Measurements from ENCODE around the gene CCDC182. TPM values are rescaled to one million over a fixed set of nuclear protein-coding genes. Genes with fewer than 3 reads are reported as not detected.

CCDC182 gene
- total RNA-seq, 2 experiments from 2014 or later = not detected

DNA sequence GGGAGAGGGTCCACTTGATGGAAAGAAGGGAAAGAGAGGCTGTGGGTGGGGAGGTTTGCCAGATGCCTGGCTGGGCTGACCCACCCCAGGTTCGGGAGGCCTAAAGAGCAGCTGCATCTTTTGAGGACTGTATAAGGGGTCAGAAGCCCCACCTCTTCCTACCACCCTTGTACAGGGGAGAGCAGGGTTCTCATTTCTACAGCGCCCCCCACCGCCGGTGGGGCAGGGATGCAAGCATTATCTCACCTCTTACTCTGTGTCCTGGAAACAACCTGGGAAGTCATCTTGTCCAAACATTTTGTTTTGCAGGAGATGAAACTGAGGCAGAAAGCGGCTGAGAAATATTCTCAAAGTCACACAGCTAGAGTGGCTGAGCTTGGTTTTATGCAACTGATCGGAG, 22.5 kb upstream of the CCDC182 start:
- H3K4me3 Mint-ChIP-seq = no peak overlapping the region
- H3K27ac Mint-ChIP-seq = no peak overlapping the region
- DNase-seq = no peak
- H3K9me3 Mint-ChIP-seq = no peaks in the 10 kb centered on the region
- H3K4me1 Mint-ChIP-seq = no peaks in the 10 kb centered on the region
- H3K36me3 Mint-ChIP-seq = no peaks in the 10 kb centered on the region
- peaks cover 4% of the 10 kb centered on the region for H3K27me3 Mint-ChIP-seq

- H3K27ac Mint-ChIP-seq = no peak overlapping the region
Observed at GRCh38 chr17:57766318-57766943, 21.3 kb upstream of the CCDC182 start.

DNA sequence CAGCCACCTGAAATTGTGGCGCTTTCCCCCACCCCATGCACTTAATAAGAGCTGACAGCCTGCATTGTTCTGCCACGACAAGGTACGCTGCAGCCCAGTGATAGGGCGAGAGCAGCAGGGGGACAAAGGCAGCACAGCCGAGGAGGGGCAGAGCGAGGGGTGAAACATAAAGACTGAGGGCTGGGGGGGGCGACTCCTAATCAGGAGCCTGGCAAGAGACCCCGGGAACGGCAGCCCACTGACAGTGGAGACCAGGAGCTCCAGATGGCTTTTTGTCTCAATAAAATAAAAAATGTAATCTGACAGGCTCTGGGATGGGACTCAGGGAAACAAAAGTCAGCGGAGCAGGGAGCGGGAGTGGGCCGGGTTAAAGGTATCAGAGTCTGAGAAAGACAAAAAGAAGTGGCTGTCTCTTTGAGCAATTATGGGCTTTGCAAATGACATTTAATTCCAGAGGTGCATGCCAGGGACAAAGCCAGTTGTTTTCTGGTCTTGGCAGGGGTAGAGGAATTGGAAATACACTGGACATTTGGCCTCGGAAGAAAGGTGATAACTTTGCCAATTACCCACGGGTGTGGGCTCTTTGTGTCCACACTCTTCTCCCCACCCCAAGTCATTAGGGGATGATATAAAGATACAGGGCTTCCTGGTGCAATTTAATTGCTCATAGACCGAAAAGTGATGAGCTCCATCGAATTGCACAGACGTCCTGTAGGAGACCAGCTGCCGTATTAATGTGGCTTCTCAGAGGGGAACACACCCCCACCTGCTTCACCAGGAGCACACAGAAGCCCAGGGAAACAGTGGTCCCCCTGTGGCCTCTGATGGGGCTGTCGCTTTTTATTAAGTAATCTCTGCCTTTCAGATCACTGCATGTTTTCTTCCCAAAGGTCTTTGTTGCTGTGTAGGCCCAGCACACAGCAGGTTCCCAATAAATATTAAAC, 17.6 kb upstream of the CCDC182 start:
- no peak overlapping the region for H3K4me3 Mint-ChIP-seq
- no peaks in the 10 kb centered on the region for H3K27me3 Mint-ChIP-seq
- DNase-seq = no peak
- H3K9me3 Mint-ChIP-seq = no peaks in the 10 kb centered on the region
- H3K36me3 Mint-ChIP-seq = no peaks in the 10 kb centered on the region
- H3K4me1 Mint-ChIP-seq = no peaks in the 10 kb centered on the region
- H3K27ac Mint-ChIP-seq = no peak overlapping the region

More at GRCh38 chr17:57766318-57766943, 21.3 kb upstream of the CCDC182 start:
- no peak overlapping the region for H3K4me3 Mint-ChIP-seq
- H3K9me3 Mint-ChIP-seq = no peaks in the 10 kb centered on the region
- no peak for DNase-seq
- H3K27me3 Mint-ChIP-seq = no peaks in the 10 kb centered on the region
- H3K36me3 Mint-ChIP-seq = no peaks in the 10 kb centered on the region
- H3K4me1 Mint-ChIP-seq = no peaks in the 10 kb centered on the region

DNA sequence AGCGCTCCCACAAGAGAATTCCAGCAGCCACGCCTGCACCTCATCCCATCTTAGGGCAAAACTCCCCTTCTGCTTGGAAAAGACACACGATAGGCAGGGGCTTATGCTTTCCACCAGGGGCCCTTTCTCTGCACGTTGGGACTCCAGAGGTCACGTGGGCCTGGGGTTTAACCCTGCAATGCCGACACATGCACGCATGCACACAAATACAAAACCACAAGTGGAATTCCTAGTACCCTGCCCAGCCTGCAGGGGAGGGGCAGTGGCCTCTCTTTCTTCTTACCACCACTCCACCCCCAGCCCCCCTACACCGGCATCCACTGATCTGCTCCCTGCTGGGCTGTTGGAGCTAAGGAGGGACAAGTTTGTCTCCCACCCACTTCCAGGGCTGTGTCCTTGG, 16.8 kb upstream of the CCDC182 start:
- no peaks in the 10 kb centered on the region for H3K36me3 Mint-ChIP-seq
- no peak for DNase-seq

DNA sequence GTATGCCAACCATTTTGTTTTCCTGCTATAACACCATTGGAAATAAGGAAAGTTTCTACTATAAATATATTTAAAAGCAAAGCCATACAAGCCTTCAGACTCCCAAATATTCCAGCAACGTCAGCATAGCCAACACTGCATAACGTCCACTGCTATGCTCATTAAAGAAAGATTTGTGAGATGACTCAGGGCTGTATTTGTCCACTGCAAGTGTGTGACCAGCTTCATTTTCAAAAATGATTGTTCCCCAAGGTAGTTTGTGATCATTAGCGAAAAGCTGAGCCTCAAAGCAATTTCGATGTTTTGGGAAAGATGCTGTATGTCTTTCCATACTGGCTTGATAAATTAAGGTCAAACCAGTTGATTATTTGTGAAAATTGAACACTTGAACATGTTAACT, 14.9 kb upstream of the CCDC182 start:
- H3K27me3 Mint-ChIP-seq = no peaks in the 10 kb centered on the region
- no peaks in the 10 kb centered on the region for H3K36me3 Mint-ChIP-seq
- H3K4me3 Mint-ChIP-seq = no peak overlapping the region
- no peak for DNase-seq
- no peak overlapping the region for H3K27ac Mint-ChIP-seq
- no peaks in the 10 kb centered on the region for H3K9me3 Mint-ChIP-seq
- H3K4me1 Mint-ChIP-seq = no peaks in the 10 kb centered on the region

More for the DNA sequence above, 16.8 kb upstream of the CCDC182 start:
- no peak overlapping the region for H3K27ac Mint-ChIP-seq
- no peaks in the 10 kb centered on the region for H3K9me3 Mint-ChIP-seq
- no peak overlapping the region for H3K4me3 Mint-ChIP-seq
- H3K4me1 Mint-ChIP-seq = no peaks in the 10 kb centered on the region
- no peaks in the 10 kb centered on the region for H3K27me3 Mint-ChIP-seq

GRCh38 chr17:57758654-57759053, 13.6 kb upstream of the CCDC182 start:
- H3K27me3 Mint-ChIP-seq = no peaks in the 10 kb centered on the region
- H3K4me1 Mint-ChIP-seq = no peaks in the 10 kb centered on the region
- H3K36me3 Mint-ChIP-seq = no peaks in the 10 kb centered on the region

GRCh38 chr17:57757735-57758134, 12.6 kb upstream of the CCDC182 start:
- no peak overlapping the region for H3K4me3 Mint-ChIP-seq
- no peaks in the 10 kb centered on the region for H3K27me3 Mint-ChIP-seq
- DNase-seq = no peak
- H3K27ac Mint-ChIP-seq = no peak overlapping the region
- no peaks in the 10 kb centered on the region for H3K36me3 Mint-ChIP-seq
- no peaks in the 10 kb centered on the region for H3K4me1 Mint-ChIP-seq
- no peaks in the 10 kb centered on the region for H3K9me3 Mint-ChIP-seq

More at GRCh38 chr17:57758654-57759053, 13.6 kb upstream of the CCDC182 start:
- Mint-ChIP-seq H3K9me3 (no peaks in the 10 kb centered on the region), H3K4me3 (no peak overlapping the region), H3K27ac (no peak overlapping the region)
- DNase-seq = no peak

GRCh38 chr17:57756951-57757350, 11.9 kb upstream of the CCDC182 start:
- no peak for DNase-seq
- no peaks in the 10 kb centered on the region for H3K27me3 Mint-ChIP-seq
- H3K27ac Mint-ChIP-seq = no peak overlapping the region
- no peaks in the 10 kb centered on the region for H3K4me1 Mint-ChIP-seq
- H3K9me3 Mint-ChIP-seq = no peaks in the 10 kb centered on the region
- H3K36me3 Mint-ChIP-seq = no peaks in the 10 kb centered on the region
- H3K4me3 Mint-ChIP-seq = no peak overlapping the region

DNA sequence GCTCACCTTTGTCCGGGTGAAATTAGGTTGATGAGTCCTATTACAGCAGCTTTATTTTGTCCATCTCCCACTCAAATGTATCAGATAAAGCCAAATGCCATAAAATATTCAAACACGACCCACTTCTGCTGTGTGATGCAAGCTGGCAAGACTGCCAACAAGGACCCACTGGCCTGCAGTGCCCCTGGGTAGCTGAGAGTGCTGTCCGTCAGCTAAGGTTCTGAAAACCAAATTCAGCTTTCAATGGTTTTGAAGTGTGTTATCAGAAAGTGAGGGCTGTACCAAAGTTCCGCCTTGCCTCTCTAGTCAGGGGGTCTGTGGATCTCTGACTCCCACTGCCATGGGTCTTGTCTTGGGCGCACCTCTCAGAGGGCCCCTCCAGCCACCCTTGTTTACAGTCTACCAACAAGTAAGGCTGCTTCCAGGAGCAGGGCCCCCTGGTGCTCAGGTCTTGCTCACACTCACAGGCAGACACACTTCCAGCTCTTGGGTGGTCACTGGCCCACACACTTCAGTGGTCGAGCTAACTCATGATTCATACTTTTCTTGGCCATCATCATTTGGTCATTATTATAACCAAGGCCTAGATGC, 10.5 kb upstream of the CCDC182 start:
- H3K27ac Mint-ChIP-seq = no peak overlapping the region
- no peaks in the 10 kb centered on the region for H3K27me3 Mint-ChIP-seq
- no peak for DNase-seq
- no peaks in the 10 kb centered on the region for H3K36me3 Mint-ChIP-seq
- no peaks in the 10 kb centered on the region for H3K9me3 Mint-ChIP-seq
- no peak overlapping the region for H3K4me3 Mint-ChIP-seq
- no peaks in the 10 kb centered on the region for H3K4me1 Mint-ChIP-seq

DNA sequence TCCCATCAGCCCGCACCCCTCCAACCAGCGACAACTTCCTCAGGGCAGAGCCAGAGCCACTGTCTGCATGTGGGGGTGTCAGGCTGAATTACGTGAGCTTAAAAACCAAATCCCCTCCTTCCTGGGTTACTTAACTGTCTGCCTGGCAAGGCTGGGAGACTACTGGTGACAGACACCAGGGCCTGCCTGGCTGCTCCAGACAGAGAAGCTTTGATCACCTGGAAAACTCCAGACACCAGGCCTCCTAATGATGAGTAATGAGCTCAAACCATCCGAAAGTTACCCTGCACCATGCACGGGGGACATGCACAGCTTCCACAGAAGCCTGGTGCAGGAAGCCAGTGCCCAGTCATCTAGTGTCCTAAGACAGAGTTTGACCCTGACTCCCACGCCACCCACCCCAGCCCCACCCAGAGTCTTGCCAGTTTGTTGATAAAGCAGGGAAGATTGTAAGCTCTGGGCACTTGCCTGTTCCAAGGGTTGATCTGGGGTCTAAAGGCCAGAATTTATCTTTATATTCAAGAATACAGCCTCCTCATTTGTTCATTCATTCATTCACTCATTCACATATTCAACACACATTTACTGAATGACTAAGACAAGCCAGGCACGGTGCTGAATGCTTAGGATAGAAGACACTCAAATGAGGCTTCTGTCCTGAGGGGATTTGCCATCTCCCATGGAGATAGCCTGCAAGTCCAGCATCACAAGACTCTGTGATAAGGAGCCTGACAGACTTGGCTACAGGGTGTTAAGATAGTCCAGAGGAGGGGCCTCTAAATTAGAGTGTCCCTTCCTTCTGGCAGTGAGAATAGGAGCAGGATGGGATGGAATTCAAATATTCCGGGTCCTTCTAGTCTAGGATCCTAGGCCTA, 7.2 kb upstream of the CCDC182 start:
- Mint-ChIP-seq H3K27me3 (no peaks in the 10 kb centered on the region), H3K4me1 (peaks cover 6% of the 10 kb centered on the region), H3K9me3 (no peaks in the 10 kb centered on the region), H3K4me3 (no peak overlapping the region), H3K27ac (no peak overlapping the region), H3K36me3 (no peaks in the 10 kb centered on the region)
- DNase-seq = no peak

- no peak overlapping the region for H3K4me3 Mint-ChIP-seq
- no peak overlapping the region for H3K27ac Mint-ChIP-seq
- no peaks in the 10 kb centered on the region for H3K36me3 Mint-ChIP-seq
- no peaks in the 10 kb centered on the region for H3K27me3 Mint-ChIP-seq
- H3K4me1 Mint-ChIP-seq = peaks cover 6% of the 10 kb centered on the region
- no peaks in the 10 kb centered on the region for H3K9me3 Mint-ChIP-seq
- DNase-seq = no peak
Observed at GRCh38 chr17:57751348-57751971, 6.4 kb upstream of the CCDC182 start.

DNA sequence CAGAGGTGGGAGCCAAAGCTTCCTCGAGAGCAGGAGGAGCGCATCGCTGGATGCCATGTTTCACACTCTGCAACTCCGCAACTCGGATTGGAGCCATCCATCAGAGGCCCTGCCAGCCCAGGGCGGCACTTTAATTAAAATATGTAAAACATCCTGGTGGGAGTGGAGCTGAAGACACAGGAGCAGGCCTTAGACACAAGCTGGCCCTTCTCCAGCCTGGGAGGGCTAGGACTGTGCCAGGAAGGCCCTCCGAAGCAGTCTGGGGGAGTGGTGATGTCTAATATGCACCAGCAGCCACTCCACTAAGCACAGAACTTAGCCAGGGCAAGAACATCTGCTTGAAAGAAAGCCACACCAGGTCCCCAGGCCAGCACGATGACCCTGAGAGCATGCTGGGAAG, 5.8 kb upstream of the CCDC182 start:
- Mint-ChIP-seq H3K36me3 (no peaks in the 10 kb centered on the region), H3K27me3 (no peaks in the 10 kb centered on the region), H3K27ac (no peak overlapping the region)

DNA sequence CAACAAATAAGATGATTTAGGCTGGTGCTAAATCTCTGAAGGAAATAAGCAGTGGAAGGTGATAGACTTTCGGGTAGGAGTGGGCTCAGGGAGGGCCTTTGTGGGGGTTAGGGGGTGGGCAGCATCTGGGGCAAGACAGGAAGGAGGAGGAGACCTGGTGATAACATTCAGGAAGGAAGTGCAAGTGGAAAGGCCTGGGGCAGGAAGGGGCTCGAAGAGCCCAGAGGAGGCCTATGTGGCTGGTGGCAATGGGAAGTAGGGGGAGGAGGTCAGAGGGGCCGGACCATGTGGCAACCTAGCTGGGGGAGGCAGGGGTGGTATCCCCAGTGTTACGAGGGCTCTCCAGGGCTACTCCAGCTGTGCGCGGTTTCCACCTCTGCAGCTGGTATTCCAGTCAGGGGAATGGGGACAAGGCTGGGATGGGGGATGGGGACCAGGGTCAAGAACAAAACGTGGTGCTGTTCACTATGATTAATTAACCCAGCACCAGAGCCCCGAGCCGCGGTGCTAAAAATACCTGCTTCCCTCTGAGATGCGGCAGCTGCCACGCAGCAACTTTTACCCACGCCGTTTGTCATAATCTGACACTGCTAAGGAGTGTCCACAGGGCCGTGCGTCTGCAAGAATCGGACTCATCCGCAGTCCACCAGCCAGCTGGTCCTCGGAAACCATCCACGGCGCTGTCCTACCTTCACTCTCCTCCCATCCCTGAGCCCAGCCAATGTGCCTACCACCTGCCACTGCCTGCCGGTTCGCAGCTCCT, 5.2 kb upstream of the CCDC182 start:
- Mint-ChIP-seq H3K4me1 (peaks cover 6% of the 10 kb centered on the region), H3K27me3 (no peaks in the 10 kb centered on the region), H3K27ac (no peak overlapping the region), H3K36me3 (no peaks in the 10 kb centered on the region), H3K4me3 (no peak overlapping the region), H3K9me3 (no peaks in the 10 kb centered on the region)
- DNase-seq = no peak

More for the DNA sequence above, 5.8 kb upstream of the CCDC182 start:
- H3K4me3 Mint-ChIP-seq = no peak overlapping the region
- no peaks in the 10 kb centered on the region for H3K9me3 Mint-ChIP-seq
- DNase-seq = no peak
- H3K4me1 Mint-ChIP-seq = peaks cover 6% of the 10 kb centered on the region

DNA sequence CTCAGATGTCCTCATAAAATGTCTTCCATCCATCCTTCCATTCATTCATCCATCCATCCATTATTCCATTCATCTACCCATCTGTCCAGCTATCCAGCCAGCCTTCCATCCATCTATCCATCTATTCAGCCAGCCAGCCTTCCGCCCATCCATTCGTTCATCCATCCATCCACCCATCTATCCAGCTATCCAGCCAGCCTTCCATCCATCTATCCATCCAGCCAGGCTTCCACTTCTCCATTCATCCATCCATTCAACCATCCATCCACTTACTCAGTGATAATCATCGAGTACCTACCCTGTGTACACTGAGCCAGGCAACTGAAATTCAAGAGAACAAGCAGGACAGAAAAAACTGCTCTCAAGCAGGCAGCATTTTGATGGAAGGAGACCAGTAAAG, 4.6 kb upstream of the CCDC182 start:
- DNase-seq = no peak
- no peaks in the 10 kb centered on the region for H3K9me3 Mint-ChIP-seq
- H3K4me1 Mint-ChIP-seq = peaks cover 6% of the 10 kb centered on the region
- no peak overlapping the region for H3K4me3 Mint-ChIP-seq
- H3K27ac Mint-ChIP-seq = no peak overlapping the region
- H3K27me3 Mint-ChIP-seq = no peaks in the 10 kb centered on the region
- no peaks in the 10 kb centered on the region for H3K36me3 Mint-ChIP-seq

Data from activated naive CD8-positive, alpha-beta T cell treated with anti-CD3 and anti-CD28 coated beads for 36 hours (primary cell).